IPS-NIHi11 (cell line): ENCODE data around the gene COLGALT1.

Source experiments
- DNase-seq: peaks from one replicate; pipeline ENCODE4 v3.0.0; 2012; ENCODE audit warnings: mixed read lengths, low spot score

Gene COLGALT1

DNA sequence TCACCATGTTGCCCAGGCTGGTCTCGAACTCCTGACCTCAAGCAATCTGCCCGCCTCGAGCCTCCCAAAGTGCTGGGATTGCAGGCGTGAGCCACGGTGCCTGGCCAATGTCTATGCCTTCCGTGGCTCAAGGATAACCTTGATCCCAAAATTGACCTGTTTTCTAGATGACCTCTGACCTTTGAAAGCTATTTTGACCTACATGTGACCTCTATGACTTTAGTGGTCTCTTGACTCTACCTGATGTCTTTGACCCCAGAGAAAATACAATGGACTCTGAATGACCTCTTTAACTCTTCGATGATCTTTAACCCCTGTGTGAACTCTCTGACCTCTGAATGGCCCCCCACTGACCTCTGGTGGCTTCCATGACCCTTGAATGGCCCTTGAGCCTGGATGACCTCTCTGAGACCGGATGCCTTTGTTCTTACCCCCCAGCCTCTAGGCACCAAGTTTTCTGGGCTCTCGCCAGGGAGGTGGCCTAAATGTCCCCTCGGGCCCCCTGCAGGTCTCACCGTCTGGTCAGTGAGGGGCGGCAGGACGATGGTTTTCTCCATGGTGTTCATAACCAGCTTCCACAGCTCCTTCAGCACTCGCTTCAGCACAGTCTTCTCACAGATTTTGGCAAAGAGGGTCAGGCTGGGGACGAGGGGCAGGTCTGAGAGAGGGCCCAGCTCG lies 69.0 kb downstream of the COLGALT1 start:
- DNase-seq = no peak

DNA sequence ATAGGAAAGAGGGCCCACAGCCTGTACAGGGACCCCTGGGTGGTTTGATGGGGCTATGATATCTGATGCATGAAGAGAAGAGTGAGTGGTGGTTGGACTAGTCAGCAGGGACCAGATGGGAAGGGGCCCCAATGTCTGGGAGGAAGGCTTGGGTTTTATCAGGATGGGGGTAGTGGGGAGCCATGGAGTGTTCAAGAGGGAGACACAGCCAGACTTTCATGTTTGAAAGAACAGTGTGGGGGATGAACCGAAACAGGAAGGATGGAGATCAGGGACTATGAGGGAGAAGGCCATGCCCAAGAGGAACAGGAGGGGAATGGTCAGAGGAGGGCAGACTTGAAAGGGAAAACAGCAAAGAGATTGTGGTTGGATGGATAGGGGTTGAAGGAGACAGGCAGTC lies 69.6 kb downstream of the COLGALT1 start:
- no peak for DNase-seq

- no peak for DNase-seq
Observed at GRCh38 chr19:17625980-17626379, 70.5 kb downstream of the COLGALT1 start.

DNA sequence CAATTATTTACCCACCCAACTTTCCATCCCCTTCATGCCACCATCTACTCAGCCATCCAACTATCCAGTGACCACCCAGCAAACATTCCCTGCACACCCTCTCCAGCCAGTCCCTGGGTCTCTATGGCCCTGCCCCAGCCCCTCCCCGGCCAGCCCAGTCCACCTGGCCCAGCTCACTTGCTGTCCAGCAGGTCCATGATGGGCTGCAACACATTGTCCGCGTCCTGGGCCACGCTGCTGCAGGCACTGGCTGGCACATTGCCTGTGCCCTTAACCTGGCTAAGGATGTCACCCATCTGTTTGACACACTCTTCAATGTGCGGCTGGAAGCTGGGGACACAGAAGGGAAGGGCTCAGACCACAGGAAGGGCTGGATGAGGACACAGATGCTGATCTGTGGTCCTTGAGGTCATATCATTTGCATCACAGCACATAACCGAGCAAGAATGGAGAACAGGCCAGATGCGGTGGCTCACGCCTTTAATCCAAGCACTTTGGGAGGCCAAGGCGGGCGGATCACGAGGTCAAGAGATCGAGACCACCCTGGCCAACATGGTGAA lies 71.1 kb downstream of the COLGALT1 start:
- DNase-seq = no peak

DNA sequence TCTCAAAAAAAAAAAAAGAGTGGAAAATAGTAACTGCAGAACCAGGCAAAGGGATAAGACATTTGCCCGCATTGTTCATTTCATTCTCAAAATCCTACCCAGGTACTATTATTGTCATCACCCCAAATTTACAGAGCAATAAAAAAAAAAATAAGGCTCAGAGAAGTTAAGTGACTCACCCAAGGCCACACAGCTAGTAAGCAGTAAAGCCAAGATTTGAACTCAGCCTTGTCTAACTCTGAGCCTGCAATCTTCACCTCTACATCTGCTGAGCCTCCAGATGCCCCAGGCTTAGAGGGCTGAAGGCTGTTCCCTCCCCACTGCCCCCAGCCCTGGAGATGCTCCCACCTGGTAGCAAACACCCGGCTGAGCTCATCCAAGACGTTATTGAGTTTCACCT lies 71.7 kb downstream of the COLGALT1 start:
- DNase-seq = no peak

DNA sequence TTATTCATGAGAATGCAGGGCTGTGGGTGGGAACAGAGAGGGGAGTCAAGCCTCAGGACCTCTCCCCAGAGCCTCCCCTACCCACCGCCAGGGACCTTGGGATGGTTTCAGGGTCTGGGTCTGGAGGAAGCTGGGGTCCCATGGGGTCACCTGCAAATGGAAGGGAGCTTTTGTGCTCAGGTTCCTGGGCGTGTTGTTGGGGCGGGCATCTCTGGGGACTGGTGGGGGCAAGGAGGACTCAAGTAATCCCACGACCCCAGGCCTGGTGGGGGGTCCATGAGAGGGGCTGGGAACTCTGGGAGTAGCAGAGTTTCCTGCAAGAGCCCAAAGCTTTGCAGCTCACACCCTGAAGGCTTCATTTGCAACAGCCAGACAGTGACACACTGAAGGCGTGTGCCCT lies 72.5 kb downstream of the COLGALT1 start:
- no peak for DNase-seq

GRCh38 chr19:17629760-17630159 lies 74.3 kb downstream of the COLGALT1 start:
- DNase-seq = no peak

DNA sequence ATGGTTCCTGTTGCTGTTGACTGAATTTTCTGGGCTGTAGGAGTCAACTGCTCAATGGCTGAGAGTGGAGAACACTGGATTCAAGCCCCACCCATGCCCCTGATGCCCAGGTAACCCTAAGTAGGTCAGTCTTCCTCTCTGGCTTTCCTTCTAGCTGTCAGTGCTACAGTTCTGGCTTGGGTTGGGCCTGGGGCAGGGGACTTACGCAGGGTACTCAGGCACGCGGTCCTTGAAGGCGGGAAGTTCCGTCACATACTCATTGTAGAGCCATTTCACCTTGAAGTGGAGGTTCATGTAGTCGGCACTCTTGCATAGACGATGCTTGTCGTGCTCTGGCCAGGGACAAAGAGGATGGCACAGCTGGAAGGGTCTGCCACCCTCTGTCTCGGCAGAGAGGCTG lies 77.1 kb downstream of the COLGALT1 start:
- DNase-seq = no peak
